Suprapubic skin (tissue), 4 donors: ENCODE results near the gene SHISA4. TPM values are rescaled to one million over a fixed set of nuclear protein-coding genes. Genes with fewer than 3 reads are reported as not detected.

Source experiments
- DNase-seq, 2 donors: peaks; one replicate each; pipeline ENCODE4 v3.0.0-alpha.2; 2019; ENCODE audit warnings: low spot score in 2 of 2
- H3K27ac ChIP-seq: fragments of 200-600 bp; sonication (generic); one replicate; pipeline ENCODE4 v1.5.1; 2019
- H3K27me3 ChIP-seq: fragments of 200-600 bp; sonication (generic); one replicate; pipeline ENCODE4 v1.5.1; 2019
- H3K36me3 ChIP-seq: fragments of 200-600 bp; sonication (generic); one replicate; pipeline ENCODE4 v1.5.1; 2019
- H3K4me1 ChIP-seq: fragments of 200-600 bp; sonication (generic); one replicate; pipeline ENCODE4 v1.5.1; 2019
- H3K4me3 ChIP-seq: fragments of 200-600 bp; sonication (generic); one replicate; pipeline ENCODE4 v1.5.1; 2019; ENCODE audit warnings: mild to moderate bottlenecking
- H3K9me3 ChIP-seq: fragments of 200-600 bp; sonication (generic); one replicate; pipeline ENCODE4 v1.5.1; 2019
- CTCF ChIP-seq, 2 donors: fragments of 200-600 bp in 1 of 2; fragments of 450-650 bp in 1 of 2; sonication (generic) in 1 of 2; IDR thresholded peaks; one replicate each; pipeline ENCODE4 v1.5.1; 2016 to 2019; ENCODE audit warnings: antibody characterized with exemption in 2 of 2, mild to moderate bottlenecking in 1 of 2, moderate library complexity in 1 of 2
- EP300 ChIP-seq: sonication (generic); formaldehyde crosslinking; IDR thresholded peaks from one replicate; pipeline ENCODE4 v1.6.1; 2017; ENCODE audit warnings: antibody characterized with exemption
- POLR2A ChIP-seq, 2 donors: fragments of 450-650 bp; IDR thresholded peaks; one replicate each; pipeline ENCODE4 v1.6.1; 2017; ENCODE audit warnings: antibody characterized with exemption in 2 of 2, mild to moderate bottlenecking in 2 of 2, moderate library complexity in 2 of 2
- POLR2AphosphoS5 ChIP-seq, 3 donors: sonication (generic); formaldehyde crosslinking; IDR thresholded peaks; one replicate each; pipeline ENCODE4 v1.6.1; 2017; ENCODE audit warnings: antibody characterized with exemption in 3 of 3
- WGBS: methylation state at CpG from one replicate; pipeline ENCODE4 v1.1.5; 2018; 5-methylcytosine and 5-hydroxymethylcytosine counted together
- total RNA-seq, 4 donors: library from RNA; depleted of rRNA; stranded (reverse); fragments of >200 nt; gene quantifications; one replicate each; pipeline ENCODE4 v1.1.0, GENCODE V29; 2016

SHISA4 gene
- total RNA-seq, 4 donors from 2014 or later = 5.3 to 19.4 (median 6.7) TPM

DNA sequence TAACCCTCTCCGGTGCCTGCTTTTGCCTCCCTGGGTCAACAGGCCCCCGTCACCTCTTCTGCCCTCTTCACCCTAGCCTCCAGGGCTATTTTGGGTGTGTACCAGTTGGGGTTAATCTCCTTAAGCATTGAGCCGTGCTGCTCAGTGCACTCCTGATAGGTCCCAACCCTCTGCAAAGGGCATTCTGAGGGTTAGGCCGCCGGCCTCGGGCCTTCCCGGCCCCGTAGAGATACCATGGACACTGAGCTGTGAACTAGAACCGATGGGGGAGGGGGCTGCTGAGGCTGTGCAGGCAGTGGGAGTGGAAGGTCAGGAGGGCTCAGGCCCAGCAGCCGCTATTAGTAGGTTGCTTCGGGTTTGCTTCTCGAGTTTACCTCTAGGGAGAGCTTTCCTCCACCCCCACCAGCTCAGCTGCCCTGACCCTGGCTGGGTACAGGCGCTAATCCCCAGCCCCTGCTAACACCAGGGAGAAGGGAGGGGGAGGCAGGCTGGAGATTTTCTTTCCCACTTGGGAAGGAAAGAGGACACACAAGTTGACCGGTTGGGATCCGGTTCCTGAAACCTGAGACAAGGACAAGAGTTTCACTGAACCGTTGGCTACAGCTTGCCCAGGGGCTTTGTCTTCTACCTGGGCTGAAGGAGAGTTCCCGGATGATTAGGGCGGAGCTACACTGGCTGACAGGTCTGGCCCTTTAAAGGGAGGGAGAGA, 52.9 kb downstream of the SHISA4 start:
- H3K27me3 ChIP-seq = peaks cover 6% of the 10 kb centered on the region
- DNase-seq = no peak
- peak overlapping the region; percentile 23 for H3K4me3 ChIP-seq
- TF ChIP-seq POLR2A (IDR thresholded peaks at IDR 0.05) (no peak), CTCF (IDR thresholded peaks at IDR 0.05) (no peak), POLR2AphosphoS5 (IDR thresholded peaks at IDR 0.05) (no peak), EP300 (no peak)
- H3K9me3 ChIP-seq = no peaks in the 10 kb centered on the region
- no peak overlapping the region for H3K27ac ChIP-seq
- no peaks in the 10 kb centered on the region for H3K36me3 ChIP-seq
- H3K4me1 ChIP-seq = peaks cover 5% of the 10 kb centered on the region
- 75% methylated on average over 11 of the region's 18 CpGs for WGBS

DNA sequence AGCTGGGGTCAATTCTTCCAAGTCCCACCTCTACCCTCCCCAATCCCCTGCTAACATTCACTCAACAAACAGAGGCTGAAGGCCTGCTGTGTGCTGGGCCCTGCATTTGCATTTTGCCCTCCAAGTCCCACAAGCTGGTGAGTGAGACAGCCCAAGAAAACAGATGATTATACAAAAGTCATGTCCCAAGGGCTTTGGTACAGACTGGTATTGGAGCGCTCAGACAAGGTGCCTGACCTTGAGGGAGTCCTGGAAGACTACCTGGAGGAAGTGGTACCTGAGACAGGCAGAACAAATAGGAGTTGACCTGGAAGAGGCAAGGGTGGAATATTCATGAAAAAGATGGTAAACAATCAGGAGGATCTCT, 53.4 kb downstream of the SHISA4 start:
- peak overlapping the region; percentile 23 for H3K4me3 ChIP-seq
- H3K27me3 ChIP-seq = peaks cover 6% of the 10 kb centered on the region
- TF ChIP-seq CTCF (IDR thresholded peaks at IDR 0.05) (no peak), POLR2AphosphoS5 (IDR thresholded peaks at IDR 0.05) (no peak), POLR2A (IDR thresholded peaks at IDR 0.05) (no peak), EP300 (no peak)
- DNase-seq = no peak
- no peaks in the 10 kb centered on the region for H3K36me3 ChIP-seq
- WGBS = 92% methylated on average over 1 of the region's 1 CpG
- H3K4me1 ChIP-seq = peaks cover 10% of the 10 kb centered on the region
- no peak overlapping the region for H3K27ac ChIP-seq
- H3K9me3 ChIP-seq = no peaks in the 10 kb centered on the region

Other genes starting within 250 kb of the SHISA4 start
- 10 to 100 TPM; 12.9 to 25.6 (median 19.8) TPM for gene IPO9, start 59.7 kb upstream of the SHISA4 start, total RNA-seq
- gene LMOD1, start 57.6 kb downstream of the SHISA4 start, total RNA-seq = 10 to 100 TPM; 13.0 to 29.9 (median 18.1) TPM
- 10 to 100 TPM; 18.8 to 24.8 (median 21.3) TPM for gene TIMM17A, start 66.6 kb downstream of the SHISA4 start, total RNA-seq
- 100 to 1,000 TPM in 1 of 4 donors, 10 to 100 TPM in 3; 53.3 to 107 (median 74.1) TPM for gene RNPEP, start 93.8 kb downstream of the SHISA4 start, total RNA-seq
- 10 to 100 TPM; 10.8 to 39.9 (median 26.7) TPM for gene ELF3, start 121.7 kb downstream of the SHISA4 start, total RNA-seq
- gene GPR37L1, start 234.0 kb downstream of the SHISA4 start, total RNA-seq = not detected